ENCODE results near the gene NR3C1.

DNA sequence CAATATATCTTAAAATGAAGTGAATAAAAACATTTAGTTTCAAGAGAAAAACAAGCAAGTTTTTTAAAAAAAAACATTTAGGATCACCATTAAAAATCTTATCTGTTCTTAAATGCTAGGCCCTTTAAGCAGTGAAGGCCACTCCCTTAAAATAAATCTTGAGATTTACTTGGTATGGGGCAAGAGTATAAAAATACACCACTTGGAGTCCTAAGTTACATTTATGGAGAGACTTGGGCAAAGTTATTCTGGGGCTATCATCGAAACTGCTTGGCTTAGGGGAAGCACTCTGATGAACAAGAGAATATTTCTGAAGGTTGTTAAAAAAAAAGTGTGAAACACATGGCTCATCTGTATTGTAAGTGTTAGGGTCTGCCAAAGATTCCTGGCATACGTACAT, 97.4 kb downstream of the NR3C1 start:
- TF ChIP-seq, protein P1, sequence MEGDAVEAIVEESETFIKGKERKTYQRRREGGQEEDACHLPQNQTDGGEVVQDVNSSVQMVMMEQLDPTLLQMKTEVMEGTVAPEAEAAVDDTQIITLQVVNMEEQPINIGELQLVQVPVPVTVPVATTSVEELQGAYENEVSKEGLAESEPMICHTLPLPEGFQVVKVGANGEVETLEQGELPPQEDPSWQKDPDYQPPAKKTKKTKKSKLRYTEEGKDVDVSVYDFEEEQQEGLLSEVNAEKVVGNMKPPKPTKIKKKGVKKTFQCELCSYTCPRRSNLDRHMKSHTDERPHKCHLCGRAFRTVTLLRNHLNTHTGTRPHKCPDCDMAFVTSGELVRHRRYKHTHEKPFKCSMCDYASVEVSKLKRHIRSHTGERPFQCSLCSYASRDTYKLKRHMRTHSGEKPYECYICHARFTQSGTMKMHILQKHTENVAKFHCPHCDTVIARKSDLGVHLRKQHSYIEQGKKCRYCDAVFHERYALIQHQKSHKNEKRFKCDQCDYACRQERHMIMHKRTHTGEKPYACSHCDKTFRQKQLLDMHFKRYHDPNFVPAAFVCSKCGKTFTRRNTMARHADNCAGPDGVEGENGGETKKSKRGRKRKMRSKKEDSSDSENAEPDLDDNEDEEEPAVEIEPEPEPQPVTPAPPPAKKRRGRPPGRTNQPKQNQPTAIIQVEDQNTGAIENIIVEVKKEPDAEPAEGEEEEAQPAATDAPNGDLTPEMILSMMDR (IDR thresholded peaks at IDR 0.05) = no peak
- TF ChIP-seq POLR2A (IDR thresholded peaks at IDR 0.05) = no peak

All from uterus (tissue), 2 donors.